SK-N-SH treated with all-trans-retinoic acid at 6 μM for 48 hours (cell line): ENCODE data around the gene ISL1.

Experiments
- ATAC-seq: fragments of 200-7000 bp; cut with Tn5 transposase; 3 replicates; pipeline ENCODE4 v1.9.1; 2020; ENCODE audit warnings: mild to moderate bottlenecking, moderate library complexity
- ARNTL ChIP-seq: fragments of 450-650 bp; formaldehyde crosslinking; IDR thresholded peaks from 2 replicates; pipeline ENCODE4 v1.5.0; 2020; ENCODE audit warnings: low read depth, mild to moderate bottlenecking, moderate library complexity, borderline replicate concordance
- CSDC2 ChIP-seq: fragments of 250-450 bp; sonication (Bioruptor Pico); IDR thresholded peaks from 2 replicates; pipeline ENCODE4 v1.5.0; 2020; ENCODE audit warnings: mild to moderate bottlenecking, moderate library complexity
- CSRNP3 ChIP-seq: fragments of 250-450 bp; sonication (Bioruptor Pico); IDR thresholded peaks from 2 replicates; pipeline ENCODE4 v1.5.1; 2021; ENCODE audit warnings: mild to moderate bottlenecking, moderate library complexity
- ESRRG ChIP-seq: fragments of 250-450 bp; sonication (Bioruptor Pico); IDR thresholded peaks from 2 replicates; pipeline ENCODE4 v1.6.1; 2021; ENCODE audit warnings: mild to moderate bottlenecking
- GLIS3 ChIP-seq: fragments of 250-450 bp; sonication (Bioruptor Pico); IDR thresholded peaks from 2 replicates; pipeline ENCODE4 v1.5.0; 2020; ENCODE audit warnings: mild to moderate bottlenecking, moderate library complexity
- ISL1 ChIP-seq: fragments of 250-450 bp; sonication (Bioruptor Pico); IDR thresholded peaks from 2 replicates; pipeline ENCODE4 v2.1.2; 2022; ENCODE audit warnings: mild to moderate bottlenecking, moderate library complexity
- OSR1 ChIP-seq: fragments of 250-450 bp; sonication (Bioruptor Pico); IDR thresholded peaks from 2 replicates; pipeline ENCODE4 v1.8.0; 2022; ENCODE audit warnings: moderate library complexity, mild to moderate bottlenecking, inconsistent platforms
- POU6F1 ChIP-seq: fragments of 250-450 bp; sonication (Bioruptor Pico); IDR thresholded peaks from 2 replicates; pipeline ENCODE4 v1.8.0; 2021; ENCODE audit warnings: low read depth, mild to moderate bottlenecking, moderate library complexity, borderline replicate concordance
- PPARA ChIP-seq: fragments of 250-450 bp; sonication (Bioruptor Pico); IDR thresholded peaks from 2 replicates; pipeline ENCODE4 v1.5.0; 2020; ENCODE audit warnings: mild to moderate bottlenecking, borderline replicate concordance
- SNAI2 ChIP-seq: fragments of 250-450 bp; sonication (Bioruptor Pico); IDR thresholded peaks from 2 replicates; pipeline ENCODE4 v1.5.0; 2020; ENCODE audit warnings: mild to moderate bottlenecking, moderate library complexity
- TCF4 ChIP-seq: fragments of 250-450 bp; sonication (Bioruptor Pico); IDR thresholded peaks from 2 replicates; pipeline ENCODE4 v1.8.0; 2021; ENCODE audit warnings: mild to moderate bottlenecking, moderate library complexity, borderline replicate concordance
- ZC3H10 ChIP-seq: fragments of 250-450 bp; sonication (Bioruptor Pico); IDR thresholded peaks from 2 replicates; pipeline ENCODE4 v1.5.1; 2021; ENCODE audit warnings: mild to moderate bottlenecking, moderate library complexity
- ZFP30 ChIP-seq: fragments of 450-650 bp; formaldehyde crosslinking; IDR thresholded peaks from 2 replicates; pipeline ENCODE4 v1.5.0; 2022; ENCODE audit warnings: mild to moderate bottlenecking, moderate library complexity
- ZNF70 ChIP-seq: fragments of 450-650 bp; formaldehyde crosslinking; IDR thresholded peaks from 2 replicates; pipeline ENCODE4 v1.5.0; 2020; ENCODE audit warnings: mild to moderate bottlenecking, moderate library complexity
- ZNF8 ChIP-seq: fragments of 450-650 bp; formaldehyde crosslinking; IDR thresholded peaks from 2 replicates; pipeline ENCODE4 v1.5.0; 2020; ENCODE audit warnings: mild to moderate bottlenecking, moderate library complexity
- TF ChIP-seq, protein P1 (sequence below): fragments of 250-450 bp; sonication (Bioruptor Pico); IDR thresholded peaks from 2 replicates; pipeline ENCODE4 v1.5.1; 2020; ENCODE audit warnings: low read depth, mild to moderate bottlenecking, moderate library complexity
- TF ChIP-seq, protein P2 (sequence below): fragments of 250-450 bp; sonication (Bioruptor Pico); IDR thresholded peaks from 2 replicates; pipeline ENCODE4 v1.8.0; 2020; ENCODE audit warnings: mild to moderate bottlenecking, moderate library complexity, borderline replicate concordance

Gene ISL1

DNA sequence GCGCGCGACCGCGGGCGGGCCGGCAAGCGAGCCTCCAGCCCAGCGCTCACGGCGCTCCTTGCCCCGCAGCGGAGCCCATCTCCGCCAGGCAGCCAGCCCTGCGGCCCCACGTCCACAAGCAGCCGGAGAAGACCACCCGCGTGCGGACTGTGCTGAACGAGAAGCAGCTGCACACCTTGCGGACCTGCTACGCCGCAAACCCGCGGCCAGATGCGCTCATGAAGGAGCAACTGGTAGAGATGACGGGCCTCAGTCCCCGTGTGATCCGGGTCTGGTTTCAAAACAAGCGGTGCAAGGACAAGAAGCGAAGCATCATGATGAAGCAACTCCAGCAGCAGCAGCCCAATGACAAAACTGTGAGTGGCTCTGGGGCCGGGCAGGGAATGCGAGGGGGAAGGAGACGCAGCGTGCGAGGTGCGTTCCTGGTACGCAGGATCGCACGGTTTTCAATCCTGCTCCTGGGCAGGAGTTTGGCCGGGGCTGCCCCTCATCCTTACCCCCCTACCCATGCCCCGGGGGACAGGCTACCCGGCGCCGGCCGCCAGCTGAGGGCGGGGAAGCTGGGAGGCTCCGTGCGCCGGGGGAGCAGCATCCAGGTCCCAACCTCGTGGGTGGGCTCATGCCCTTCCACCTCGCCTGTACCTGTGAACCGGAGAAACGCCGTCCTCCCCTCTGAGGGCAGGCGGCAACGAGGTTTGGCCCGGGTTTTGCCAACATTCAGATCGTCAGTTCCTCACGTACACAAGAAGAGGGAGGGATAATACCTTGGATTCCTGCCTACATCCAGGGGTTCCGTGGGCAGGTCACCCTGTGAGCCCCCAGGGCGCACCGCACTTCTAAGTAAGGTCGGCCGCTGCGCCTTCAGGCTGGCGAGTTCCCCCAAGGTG is 6.6 kb downstream of the ISL1 start:
- TF ChIP-seq PPARA (no peak), GLIS3 (CRISPR knock-in tag) (no peak), SNAI2 (no peak), POU6F1 (no peak)
- TF ChIP-seq, protein P1, sequence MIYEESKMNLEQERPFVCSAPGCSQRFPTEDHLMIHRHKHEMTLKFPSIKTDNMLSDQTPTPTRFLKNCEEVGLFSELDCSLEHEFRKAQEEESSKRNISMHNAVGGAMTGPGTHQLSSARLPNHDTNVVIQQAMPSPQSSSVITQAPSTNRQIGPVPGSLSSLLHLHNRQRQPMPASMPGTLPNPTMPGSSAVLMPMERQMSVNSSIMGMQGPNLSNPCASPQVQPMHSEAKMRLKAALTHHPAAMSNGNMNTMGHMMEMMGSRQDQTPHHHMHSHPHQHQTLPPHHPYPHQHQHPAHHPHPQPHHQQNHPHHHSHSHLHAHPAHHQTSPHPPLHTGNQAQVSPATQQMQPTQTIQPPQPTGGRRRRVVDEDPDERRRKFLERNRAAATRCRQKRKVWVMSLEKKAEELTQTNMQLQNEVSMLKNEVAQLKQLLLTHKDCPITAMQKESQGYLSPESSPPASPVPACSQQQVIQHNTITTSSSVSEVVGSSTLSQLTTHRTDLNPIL = no peak
- ATAC-seq = no peak

- TF ChIP-seq CSDC2 (CRISPR knock-in tag) (no peak), SNAI2 (no peak), PPARA (no peak), ARNTL (CRISPR knock-in tag) (no peak), ZNF70 (CRISPR knock-in tag) (no peak), ZFP30 (CRISPR knock-in tag) (no peak), ESRRG (no peak), ISL1 (CRISPR knock-in tag) (no peak), ZNF8 (CRISPR knock-in tag) (no peak), GLIS3 (CRISPR knock-in tag) (no peak), ZC3H10 (CRISPR knock-in tag) (no peak), OSR1 (no peak)
- TF ChIP-seq, protein P2, sequence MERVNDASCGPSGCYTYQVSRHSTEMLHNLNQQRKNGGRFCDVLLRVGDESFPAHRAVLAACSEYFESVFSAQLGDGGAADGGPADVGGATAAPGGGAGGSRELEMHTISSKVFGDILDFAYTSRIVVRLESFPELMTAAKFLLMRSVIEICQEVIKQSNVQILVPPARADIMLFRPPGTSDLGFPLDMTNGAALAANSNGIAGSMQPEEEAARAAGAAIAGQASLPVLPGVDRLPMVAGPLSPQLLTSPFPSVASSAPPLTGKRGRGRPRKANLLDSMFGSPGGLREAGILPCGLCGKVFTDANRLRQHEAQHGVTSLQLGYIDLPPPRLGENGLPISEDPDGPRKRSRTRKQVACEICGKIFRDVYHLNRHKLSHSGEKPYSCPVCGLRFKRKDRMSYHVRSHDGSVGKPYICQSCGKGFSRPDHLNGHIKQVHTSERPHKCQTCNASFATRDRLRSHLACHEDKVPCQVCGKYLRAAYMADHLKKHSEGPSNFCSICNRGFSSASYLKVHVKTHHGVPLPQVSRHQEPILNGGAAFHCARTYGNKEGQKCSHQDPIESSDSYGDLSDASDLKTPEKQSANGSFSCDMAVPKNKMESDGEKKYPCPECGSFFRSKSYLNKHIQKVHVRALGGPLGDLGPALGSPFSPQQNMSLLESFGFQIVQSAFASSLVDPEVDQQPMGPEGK (CRISPR knock-in tag) = no peak
- TF ChIP-seq, protein P1 = no peak
- ATAC-seq = peak; percentile 3; the same call in 2 of the 3 replicates
Measured at GRCh38 chr5:51391175-51391574, 7.9 kb downstream of the ISL1 start.

- TF ChIP-seq GLIS3 (CRISPR knock-in tag) (no peak), TCF4 (CRISPR knock-in tag) (no peak), ISL1 (CRISPR knock-in tag) (peak; percentile 18; the same call in 1 of the 2 replicates), ESRRG (no peak), CSRNP3 (CRISPR knock-in tag) (no peak)
- TF ChIP-seq, protein P2 (CRISPR knock-in tag) = no peak
- TF ChIP-seq, protein P1 = 0 out of 2 replicates have a peak, but pooled peaks have one; percentile 25
- no peak for ATAC-seq
Measured at GRCh38 chr5:51392689-51393199, 9.5 kb downstream of the ISL1 start.
